GM12892 (cell line): ENCODE data around the gene POTEF. TPM values are rescaled to one million over a fixed set of nuclear protein-coding genes. Genes with fewer than 3 reads are reported as not detected.
"Not testable (repeated sequence)": the region's sequence is repeated elsewhere in the genome, so short reads cannot be mapped to it uniquely, and the experiment has no call there.

Experiments
- DNase-seq: peaks from one replicate; pipeline ENCODE4 v3.0.0; 2011; ENCODE audit not compliant: insufficient read length
- FAIRE-seq: peaks from 2 replicates; lab custom pipeline; 2011; peaks lifted over from hg19 to GRCh38; lab: Jason Lieb, UNC
- POLR2A ChIP-seq: IDR thresholded peaks from 2 replicates; pipeline ENCODE4 v1.6.1; 2011; ENCODE audit warnings: low read depth, low read length, control low read depth
- POLR2AphosphoS5 ChIP-seq: IDR thresholded peaks from 2 replicates; pipeline ENCODE4 v1.6.1; 2011; ENCODE audit warnings: low read depth, low read length, control low read depth
- TAF1 ChIP-seq: IDR thresholded peaks from 2 replicates; pipeline ENCODE4 v1.6.1; 2011; ENCODE audit warnings: low read depth, mild to moderate bottlenecking, control low read depth, low read length, borderline replicate concordance
- polyA plus RNA-seq: library from polyadenylated mRNA; unstranded; fragments of >200 nt; gene quantifications from one replicate; pipeline ENCODE4 v1.2.1, GENCODE V29; 2012; ENCODE audit warnings: missing spikeins, inconsistent platforms; ENCODE audit not compliant: missing spikeins

POTEF gene
- polyA plus RNA-seq, result not detected

DNA sequence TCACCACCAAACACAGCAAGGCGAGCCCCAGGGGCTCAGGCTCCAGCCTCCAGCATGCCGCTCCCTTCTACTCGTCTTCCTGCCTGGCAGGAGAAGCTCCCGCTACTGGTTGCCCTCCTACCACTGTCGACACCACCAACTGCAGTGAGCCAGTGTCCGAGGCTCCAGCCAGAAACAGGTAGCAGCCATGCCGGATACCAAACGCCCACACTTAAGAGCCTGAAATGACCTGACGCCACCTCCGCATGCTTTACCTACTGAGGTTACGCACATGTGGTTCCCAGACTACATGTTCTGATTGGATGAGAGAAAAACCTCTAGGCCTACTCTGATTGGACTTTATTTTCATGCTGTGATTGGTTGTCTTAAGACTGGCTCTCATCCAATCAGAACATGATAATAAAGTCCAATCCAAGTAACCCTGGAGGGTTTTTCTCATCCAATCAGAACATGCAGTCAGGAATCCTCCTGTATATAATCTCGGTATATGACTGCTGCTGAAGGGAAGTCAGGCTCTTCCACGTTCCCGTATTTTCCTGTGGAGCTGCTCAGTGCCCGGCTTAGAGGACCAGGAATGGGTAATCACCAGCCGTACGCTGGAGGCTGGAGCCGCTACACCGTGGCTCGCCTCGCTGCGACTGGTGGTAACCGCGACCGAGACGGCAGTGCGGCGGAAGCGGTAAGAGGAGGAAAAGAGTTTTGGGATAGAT, at the start of gene POTEF:
TSS of gene POTEF (minus strand) at position 103 of the 710 bp plus-strand sequence. CDS start 8,707 bp downstream, outside the sequence.
- not testable (repeated sequence) for FAIRE-seq

DNA sequence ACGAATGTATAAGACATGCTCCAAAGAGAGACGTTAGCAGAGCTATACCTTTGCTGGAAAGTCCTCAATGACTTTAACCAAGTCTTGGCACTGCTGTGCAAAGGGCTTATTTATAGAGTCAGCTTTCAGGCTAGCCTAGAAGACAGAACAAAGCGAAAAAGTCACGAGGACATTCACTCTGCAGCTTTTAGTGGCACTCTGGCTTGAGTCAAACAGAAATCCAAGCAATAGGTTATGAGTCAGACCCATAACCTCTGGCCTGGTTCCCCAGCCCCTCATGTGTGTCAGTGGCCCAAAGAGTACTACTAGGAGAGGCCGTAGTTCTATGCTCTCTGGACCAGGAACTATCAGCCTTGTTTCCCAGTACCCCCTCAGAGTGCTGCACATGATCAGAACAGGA, 45.8 kb upstream of the POTEF start:
- not testable (repeated sequence) for DNase-seq
- FAIRE-seq, result peak; percentile 92

More for the DNA sequence above, at the start of gene POTEF:
- not testable (repeated sequence) for DNase-seq

DNA sequence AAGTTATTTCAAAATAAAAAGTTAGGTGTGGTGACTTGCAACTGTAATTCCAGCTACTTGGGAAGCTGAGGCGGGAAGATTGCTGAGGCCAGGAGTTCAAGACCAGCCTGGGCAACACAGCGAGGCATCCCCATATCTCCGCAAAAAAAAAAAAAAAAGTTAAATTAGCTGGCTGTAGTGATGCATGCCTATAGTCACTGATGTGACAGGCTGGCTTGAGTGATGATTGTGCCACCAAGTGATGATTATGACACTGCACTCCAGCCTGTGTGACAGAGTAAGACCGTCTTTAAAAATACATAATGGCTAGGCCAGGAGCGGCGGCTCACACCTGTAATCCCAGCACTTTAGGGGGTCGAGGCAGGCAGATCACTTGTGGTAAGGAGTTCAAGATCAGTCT, 40.9 kb upstream of the POTEF start:
- FAIRE-seq (no peak), DNase-seq (no peak)
- no peak for TF ChIP-seq POLR2AphosphoS5
- no peak for TF ChIP-seq POLR2A
- no peak for TF ChIP-seq TAF1

DNA sequence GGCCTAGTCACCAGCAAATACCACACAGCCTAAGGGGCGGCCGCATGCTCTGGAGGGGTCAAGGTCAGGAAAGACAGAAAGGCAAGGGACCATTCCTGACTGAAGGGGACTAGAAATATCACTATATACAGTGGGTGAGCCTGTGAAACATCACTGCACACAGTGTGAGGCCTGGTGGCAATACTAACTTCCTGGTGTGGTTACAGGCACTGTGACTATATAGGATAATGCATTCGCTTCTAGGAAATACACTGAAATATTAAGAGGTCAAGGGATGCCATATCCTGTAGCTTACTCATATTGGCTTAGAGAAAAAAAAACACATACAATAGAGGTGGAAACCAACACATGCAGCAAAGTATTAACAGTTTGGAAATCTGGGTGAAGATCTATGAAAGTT, 40.1 kb upstream of the POTEF start:
- not testable (repeated sequence) for FAIRE-seq

DNA sequence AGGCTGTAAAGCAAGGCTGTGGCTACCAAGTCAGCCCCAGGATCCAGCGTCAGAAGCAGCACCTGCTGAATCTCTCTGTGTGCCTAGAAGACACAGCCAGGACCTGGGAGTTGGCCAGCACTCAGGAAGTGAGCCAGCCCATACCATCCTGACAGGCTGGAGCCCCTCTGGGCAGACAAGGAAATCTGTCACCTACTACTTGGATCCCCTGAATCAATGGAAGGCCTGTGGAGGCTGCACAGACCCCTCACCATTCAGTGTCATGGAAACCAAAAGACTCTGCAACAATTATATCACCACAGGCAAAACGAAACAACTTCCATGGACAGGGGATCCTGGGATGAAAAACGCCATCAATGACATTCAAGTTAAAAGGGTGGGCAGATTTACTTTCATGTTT, 37.6 kb upstream of the POTEF start:
- not testable (repeated sequence) for FAIRE-seq

More for the DNA sequence above, 40.1 kb upstream of the POTEF start:
- DNase-seq, result not testable (repeated sequence)

DNA sequence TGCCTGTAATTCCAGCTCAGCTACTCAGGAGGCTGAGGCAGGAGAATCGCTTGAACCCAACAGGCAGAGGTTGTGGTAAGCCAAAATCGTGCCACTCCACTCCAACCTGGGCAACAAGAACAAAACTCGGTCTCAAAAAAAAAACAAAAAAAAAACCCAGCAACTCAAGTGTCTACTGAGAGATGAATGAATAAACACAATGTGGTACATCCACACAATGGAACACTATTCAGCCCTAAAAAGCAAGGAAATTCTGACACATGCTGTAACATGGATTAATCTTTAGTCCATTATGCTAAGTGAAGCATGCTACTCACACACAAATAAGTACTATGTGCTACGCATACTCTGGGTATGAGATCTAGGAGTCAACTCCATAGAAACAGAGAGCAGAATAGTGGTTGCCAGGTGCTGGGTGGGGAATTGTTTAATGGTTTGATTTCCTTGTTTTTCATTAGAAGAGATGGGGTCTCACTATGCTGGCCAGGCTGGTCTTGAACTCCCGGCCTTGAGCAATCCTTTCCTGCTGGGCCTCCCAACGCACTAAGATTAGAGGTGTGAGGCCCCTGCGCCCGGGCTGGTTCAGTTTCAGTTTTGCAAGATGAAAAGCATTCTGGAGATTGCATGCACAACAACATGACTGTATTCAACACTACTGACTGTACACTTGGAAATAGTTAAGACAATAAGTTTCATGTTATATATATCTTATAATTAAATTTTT, 36.4 kb upstream of the POTEF start:
- FAIRE-seq, result no peak
- TF ChIP-seq POLR2AphosphoS5 (no peak), TAF1 (no peak), POLR2A (no peak)
- DNase-seq, result no peak

More for the DNA sequence above, 37.6 kb upstream of the POTEF start:
- DNase-seq, result not testable (repeated sequence)

DNA sequence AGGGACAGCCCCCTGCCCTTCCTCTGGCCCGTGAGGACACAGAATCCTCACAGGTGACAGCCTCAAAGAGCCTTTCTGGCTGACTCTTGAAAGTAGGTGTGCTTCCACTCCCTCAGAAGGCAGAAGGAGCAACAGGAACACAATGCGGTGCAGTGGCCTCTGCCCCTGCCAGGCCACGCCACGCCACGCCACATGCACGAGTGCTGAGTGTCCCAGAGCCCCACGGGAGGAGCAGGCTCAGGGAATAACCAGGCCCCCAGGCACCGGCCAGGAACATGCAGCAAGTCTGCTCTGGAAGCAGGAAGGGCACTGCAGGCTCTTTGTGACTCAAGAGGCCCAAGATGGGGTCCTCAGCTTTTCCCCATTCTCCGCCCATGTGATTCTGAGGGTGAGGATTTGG, 33.9 kb upstream of the POTEF start:
- no peak for DNase-seq
- FAIRE-seq, result no peak
- TF ChIP-seq POLR2A (no peak), TAF1 (no peak), POLR2AphosphoS5 (no peak)

DNA sequence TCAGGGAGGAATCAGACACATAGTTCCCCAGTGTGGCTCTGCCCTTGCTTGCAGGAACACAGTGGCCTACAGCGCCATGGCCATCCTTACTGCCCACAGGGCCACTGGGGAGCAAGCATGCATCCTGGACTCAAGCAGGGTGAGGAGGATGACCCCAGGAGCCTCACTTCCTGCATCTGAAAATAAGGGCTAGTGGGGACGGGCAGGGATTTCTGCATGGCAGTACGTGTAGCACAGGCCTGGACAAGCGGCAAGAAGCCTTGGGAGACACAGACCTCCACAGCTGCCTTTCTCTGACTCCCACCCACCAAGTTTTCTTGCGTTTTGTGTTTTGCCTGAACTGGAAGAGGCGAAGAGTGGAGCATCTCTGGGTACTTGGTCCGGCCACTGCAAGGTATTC, 33.5 kb upstream of the POTEF start:
- FAIRE-seq, DNase-seq: not testable (repeated sequence)

DNA sequence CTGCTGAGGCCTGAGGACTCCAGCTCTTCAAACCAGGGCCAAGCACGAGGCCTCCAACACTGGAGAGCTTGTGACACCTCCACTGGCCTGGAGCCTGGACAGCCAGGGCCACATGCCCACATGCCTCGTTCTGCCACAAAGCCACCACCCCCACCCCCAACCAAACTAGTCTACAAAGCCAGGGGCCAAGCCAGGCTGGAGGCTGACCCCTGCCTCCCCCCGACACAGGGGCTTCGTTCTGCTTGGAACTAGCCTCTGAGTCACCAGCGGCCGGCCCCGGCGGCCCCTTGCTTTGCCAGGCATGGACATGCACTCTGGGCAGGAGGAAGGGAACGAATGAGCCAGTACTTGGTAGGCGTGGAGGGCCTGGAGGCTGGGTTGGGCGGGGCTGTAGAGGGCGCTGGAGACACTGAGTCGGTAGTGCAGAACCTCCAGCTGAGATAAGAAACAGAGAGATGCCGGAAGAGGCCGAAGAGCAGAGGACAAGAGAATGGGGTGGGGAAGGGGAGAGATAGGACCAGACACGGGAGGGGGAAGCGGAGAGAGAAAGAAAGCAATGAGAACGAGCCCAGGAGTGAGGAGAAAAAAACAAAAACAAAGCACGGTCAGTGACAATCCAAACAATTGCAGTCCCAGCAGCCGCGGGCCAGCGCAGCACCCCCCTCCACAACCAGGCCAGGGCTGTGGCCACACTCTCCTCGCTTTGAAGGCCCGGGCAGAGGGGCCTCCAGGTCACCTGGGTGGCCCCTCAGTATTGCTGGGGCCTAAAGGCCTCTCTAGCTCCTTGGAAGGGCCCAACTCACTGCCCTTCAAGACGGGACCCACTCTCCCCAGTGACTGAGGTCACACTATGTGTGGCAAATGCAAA, 32.0 kb upstream of the POTEF start:
- not testable (repeated sequence) for FAIRE-seq, DNase-seq

DNA sequence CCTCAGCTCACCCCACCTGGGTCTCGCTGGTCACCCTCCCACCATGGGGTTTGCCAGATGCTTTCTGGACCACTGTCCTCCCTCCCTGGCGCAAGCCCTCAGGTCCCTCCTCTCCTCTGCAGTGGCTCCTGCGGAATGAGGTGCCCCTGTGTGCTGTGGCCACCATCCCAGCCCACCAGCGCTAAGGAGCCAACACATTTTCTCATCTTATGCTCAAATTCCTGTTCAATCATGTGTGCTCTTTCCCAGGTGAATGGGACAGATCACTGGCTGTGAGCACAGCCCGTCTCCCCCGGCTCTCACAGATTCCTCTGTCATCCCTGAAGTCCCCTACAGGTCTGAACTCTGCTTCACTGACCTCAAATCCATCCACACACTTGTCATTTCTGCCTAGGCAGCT, 31.1 kb upstream of the POTEF start:
- no peak for DNase-seq
- TF ChIP-seq POLR2A (no peak), TAF1 (no peak), POLR2AphosphoS5 (no peak)
- FAIRE-seq, result no peak

DNA sequence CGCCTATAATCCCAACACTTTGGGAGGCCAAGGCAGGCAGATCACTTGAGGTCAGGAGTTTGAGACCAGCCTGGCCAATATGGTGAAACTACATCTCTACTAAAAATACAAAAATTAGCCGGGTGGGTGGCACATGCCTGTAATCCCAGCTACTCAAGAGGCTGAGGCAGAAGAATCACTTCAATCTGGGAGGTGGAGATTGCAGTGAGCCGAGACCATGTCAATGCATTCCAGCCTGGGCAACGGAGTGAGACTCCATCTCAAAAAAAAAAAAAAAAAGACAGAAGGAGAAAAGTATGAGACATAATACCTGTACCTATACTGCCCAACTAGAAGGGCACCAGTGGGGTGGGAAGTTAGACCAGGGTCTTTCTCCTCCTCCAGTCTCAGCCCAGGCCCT, 30.4 kb upstream of the POTEF start:
- DNase-seq, result not testable (repeated sequence)

DNA sequence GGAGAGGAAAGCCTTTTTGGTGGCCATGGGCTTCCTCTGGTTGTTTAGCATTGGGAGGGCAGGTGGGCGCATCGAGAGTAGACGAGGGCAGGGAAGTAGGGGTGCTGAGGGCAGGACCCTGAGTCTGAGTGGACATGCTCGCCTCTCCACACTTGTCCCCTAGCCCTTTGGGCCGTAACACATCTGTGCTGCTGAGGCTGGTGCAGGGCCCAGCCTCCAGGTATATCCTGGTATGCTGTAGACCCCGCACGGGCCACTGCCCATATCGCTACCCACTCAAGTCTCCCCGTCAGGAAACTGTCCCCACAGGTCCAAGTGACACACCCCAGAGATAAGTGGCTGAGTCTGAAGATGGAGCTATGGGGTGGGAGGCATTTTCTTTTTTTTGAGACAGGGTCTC, 29.6 kb upstream of the POTEF start:
- DNase-seq, result no peak
- FAIRE-seq, result no peak
- TF ChIP-seq TAF1 (no peak), POLR2A (no peak), POLR2AphosphoS5 (no peak)

More for the DNA sequence above, 30.4 kb upstream of the POTEF start:
- not testable (repeated sequence) for FAIRE-seq

DNA sequence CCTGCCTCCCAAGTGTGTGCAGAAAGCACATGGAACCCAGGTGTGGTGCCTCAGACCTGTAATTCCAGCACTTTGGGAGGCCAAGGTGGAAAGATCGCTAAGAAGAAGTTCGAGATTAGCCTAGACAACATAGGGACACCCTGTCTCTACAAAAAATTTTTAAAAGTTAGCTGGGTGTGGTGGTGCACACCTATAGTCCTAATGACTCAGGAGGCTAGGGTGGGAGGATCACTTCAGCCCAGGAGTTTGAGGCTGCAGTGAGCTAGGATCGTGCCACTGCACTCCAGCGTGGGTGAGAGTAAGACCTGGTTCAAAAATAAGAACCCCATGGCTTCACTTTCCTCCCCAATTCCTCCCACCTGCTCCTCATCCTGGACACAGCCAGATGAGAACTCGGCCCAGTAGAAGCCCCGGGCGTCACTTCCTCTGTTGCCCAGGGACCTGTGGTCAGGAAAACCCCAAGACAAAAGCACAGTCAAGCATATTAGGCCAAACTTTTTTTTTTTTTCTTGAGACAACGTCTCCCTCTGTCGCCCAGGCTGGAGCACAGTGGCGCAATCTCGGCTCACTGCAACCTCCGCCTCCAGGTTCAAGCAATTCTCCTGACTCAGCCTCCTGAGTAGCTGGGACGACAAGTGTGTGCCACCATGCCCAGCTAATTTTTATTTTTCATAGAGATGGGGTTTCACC, 28.9 kb upstream of the POTEF start:
- peak; percentile 91 for FAIRE-seq
- DNase-seq, result not testable (repeated sequence)

DNA sequence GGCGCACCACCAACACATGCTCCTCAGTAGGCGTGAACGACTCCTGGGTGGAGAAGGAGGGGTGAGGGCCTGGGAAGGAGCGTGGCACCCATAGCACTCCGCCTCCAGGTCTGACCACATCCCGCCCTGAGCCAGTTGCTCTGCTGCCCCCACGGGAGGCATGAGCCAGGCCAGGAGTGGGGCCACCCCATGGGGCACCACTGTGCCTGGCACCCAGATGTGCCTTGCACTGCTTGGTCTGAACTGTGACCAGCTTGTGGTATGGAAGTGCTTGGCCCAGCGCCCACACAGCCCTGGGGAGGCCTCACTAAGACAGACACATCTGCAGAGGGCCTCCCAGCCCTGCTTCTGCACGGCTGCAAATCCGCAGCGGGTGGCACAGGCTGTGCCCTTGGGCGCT, 28.3 kb upstream of the POTEF start:
- not testable (repeated sequence) for DNase-seq
- FAIRE-seq, result peak; percentile 46
